ENCODE measurements around the gene FHAD1.

Gene FHAD1

GRCh38 chr1:15422871-15423270, 175.8 kb downstream of the FHAD1 start:
- Histone ChIP-seq H3K4me1 (ENCODE audit: insufficient read depth, low read length, severe bottlenecking) (no peaks in the 10 kb centered on the region), H4K20me1 (ENCODE audit: insufficient read depth, low read length) (no peaks in the 10 kb centered on the region), H3K27me3 (ENCODE audit: insufficient read depth, low read length) (no peaks in the 10 kb centered on the region), H3K9ac (ENCODE audit: low read length) (no peak overlapping the region), H3K4me2 (ENCODE audit: low read length) (no peak overlapping the region), H3K9me3 (ENCODE audit: low read length) (no peaks in the 10 kb centered on the region), H2AFZ (ENCODE audit: low read length) (no peak overlapping the region), H3K9me2 (ENCODE audit: low read depth, low read length) (no peaks in the 10 kb centered on the region), H3F3A (ENCODE audit: insufficient read depth, low read length) (no peaks in the 10 kb centered on the region), H3K79me2 (ENCODE audit: insufficient read depth, low read length) (no peaks in the 10 kb centered on the region), H3K36me3 (ENCODE audit: insufficient read depth, low read length) (peaks cover 5% of the 10 kb centered on the region; the same call in 1 of the 2 replicates), H3K4me3 (ENCODE audit: low read depth, low read length, poor library complexity, severe bottlenecking) (no peak overlapping the region), H3K27ac (ENCODE audit: low read depth, low read length, poor library complexity, severe bottlenecking) (no peak overlapping the region)
- no peak for TF ChIP-seq EZH2 (IDR thresholded peaks at IDR 0.05; ENCODE audit: borderline replicate concordance, low read length)
- TF ChIP-seq CTCF (IDR thresholded peaks at IDR 0.05; ENCODE audit: low read length) = no peak

- Histone ChIP-seq H3K4me2 (ENCODE audit: low read length) (no peak overlapping the region), H3F3A (ENCODE audit: insufficient read depth, low read length) (no peaks in the 10 kb centered on the region), H3K9me2 (ENCODE audit: low read depth, low read length) (no peaks in the 10 kb centered on the region), H3K4me3 (ENCODE audit: low read depth, low read length, poor library complexity, severe bottlenecking) (no peak overlapping the region), H3K36me3 (ENCODE audit: insufficient read depth, low read length) (peaks cover 5% of the 10 kb centered on the region; the same call in 1 of the 2 replicates), H3K9ac (ENCODE audit: low read length) (no peak overlapping the region), H3K27me3 (ENCODE audit: insufficient read depth, low read length) (no peaks in the 10 kb centered on the region), H3K27ac (ENCODE audit: low read depth, low read length, poor library complexity, severe bottlenecking) (no peak overlapping the region), H3K79me2 (ENCODE audit: insufficient read depth, low read length) (no peaks in the 10 kb centered on the region), H2AFZ (ENCODE audit: low read length) (no peak overlapping the region), H3K9me3 (ENCODE audit: low read length) (no peaks in the 10 kb centered on the region), H4K20me1 (ENCODE audit: insufficient read depth, low read length) (no peaks in the 10 kb centered on the region), H3K4me1 (ENCODE audit: insufficient read depth, low read length, severe bottlenecking) (no peaks in the 10 kb centered on the region)
- TF ChIP-seq CTCF (IDR thresholded peaks at IDR 0.05; ENCODE audit: low read length) (no peak), EZH2 (IDR thresholded peaks at IDR 0.05; ENCODE audit: borderline replicate concordance, low read length) (no peak)
Measured at GRCh38 chr1:15423355-15424077, 176.5 kb downstream of the FHAD1 start.

GRCh38 chr1:15424146-15424667, 177.2 kb downstream of the FHAD1 start:
- H3K79me2 ChIP-seq (ENCODE audit: insufficient read depth, low read length) = no peaks in the 10 kb centered on the region
- H3K4me3 ChIP-seq (ENCODE audit: low read depth, low read length, poor library complexity, severe bottlenecking) = no peak overlapping the region
- H3K9me3 ChIP-seq (ENCODE audit: low read length) = no peaks in the 10 kb centered on the region
- H3K9ac ChIP-seq (ENCODE audit: low read length) = no peak overlapping the region
- no peak overlapping the region for H3K27ac ChIP-seq (ENCODE audit: low read depth, low read length, poor library complexity, severe bottlenecking)
- no peaks in the 10 kb centered on the region for H4K20me1 ChIP-seq (ENCODE audit: insufficient read depth, low read length)
- no peaks in the 10 kb centered on the region for H3K9me2 ChIP-seq (ENCODE audit: low read depth, low read length)
- no peaks in the 10 kb centered on the region for H3F3A ChIP-seq (ENCODE audit: insufficient read depth, low read length)
- H3K4me1 ChIP-seq (ENCODE audit: insufficient read depth, low read length, severe bottlenecking) = no peaks in the 10 kb centered on the region
- H3K36me3 ChIP-seq (ENCODE audit: insufficient read depth, low read length) = peaks cover 5% of the 10 kb centered on the region; the same call in 1 of the 2 replicates
- TF ChIP-seq EZH2 (IDR thresholded peaks at IDR 0.05; ENCODE audit: borderline replicate concordance, low read length) (no peak), CTCF (IDR thresholded peaks at IDR 0.05; ENCODE audit: low read length) (no peak)
- no peaks in the 10 kb centered on the region for H3K27me3 ChIP-seq (ENCODE audit: insufficient read depth, low read length)
- H3K4me2 ChIP-seq (ENCODE audit: low read length) = no peak overlapping the region
- no peak overlapping the region for H2AFZ ChIP-seq (ENCODE audit: low read length)

All from OCI-LY1 (cell line).